PC-9 (cell line): ENCODE results near the gene ACTN1.

Experiments
- EZH2 ChIP-seq: fragments of 200-600 bp; sonication (generic); IDR thresholded peaks from 2 replicates; pipeline ENCODE4 v1.8.0; 2017; ENCODE audit warnings: antibody characterized with exemption, low read depth
- TF ChIP-seq, protein P1 (sequence below): fragments of 200-600 bp; sonication (generic); conservative IDR thresholded peaks from 2 replicates; pipeline ENCODE4 v1.6.1; 2017; ENCODE audit warnings: mixed run types, antibody characterized with exemption, mild to moderate bottlenecking, moderate library complexity

DNA sequence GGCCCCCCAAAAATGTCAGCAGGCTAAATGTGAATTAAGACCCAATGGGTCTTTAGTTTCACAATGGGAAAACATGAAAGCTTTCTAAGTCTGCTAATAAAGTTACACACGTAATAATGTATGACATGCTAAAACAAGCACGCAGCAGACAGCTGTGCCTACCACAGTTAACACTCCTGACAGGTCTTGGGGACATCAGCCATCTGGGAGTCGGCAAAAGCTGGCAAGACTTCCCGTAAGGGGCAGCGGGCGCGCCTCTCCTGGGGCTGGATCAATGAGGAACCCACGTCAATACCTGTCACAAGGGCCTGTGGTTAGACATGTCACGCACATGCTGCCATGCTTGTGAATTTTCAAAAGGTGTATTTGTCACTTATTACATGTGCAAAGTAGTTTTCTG, 45.0 kb downstream of the ACTN1 start:
- TF ChIP-seq, protein P1, sequence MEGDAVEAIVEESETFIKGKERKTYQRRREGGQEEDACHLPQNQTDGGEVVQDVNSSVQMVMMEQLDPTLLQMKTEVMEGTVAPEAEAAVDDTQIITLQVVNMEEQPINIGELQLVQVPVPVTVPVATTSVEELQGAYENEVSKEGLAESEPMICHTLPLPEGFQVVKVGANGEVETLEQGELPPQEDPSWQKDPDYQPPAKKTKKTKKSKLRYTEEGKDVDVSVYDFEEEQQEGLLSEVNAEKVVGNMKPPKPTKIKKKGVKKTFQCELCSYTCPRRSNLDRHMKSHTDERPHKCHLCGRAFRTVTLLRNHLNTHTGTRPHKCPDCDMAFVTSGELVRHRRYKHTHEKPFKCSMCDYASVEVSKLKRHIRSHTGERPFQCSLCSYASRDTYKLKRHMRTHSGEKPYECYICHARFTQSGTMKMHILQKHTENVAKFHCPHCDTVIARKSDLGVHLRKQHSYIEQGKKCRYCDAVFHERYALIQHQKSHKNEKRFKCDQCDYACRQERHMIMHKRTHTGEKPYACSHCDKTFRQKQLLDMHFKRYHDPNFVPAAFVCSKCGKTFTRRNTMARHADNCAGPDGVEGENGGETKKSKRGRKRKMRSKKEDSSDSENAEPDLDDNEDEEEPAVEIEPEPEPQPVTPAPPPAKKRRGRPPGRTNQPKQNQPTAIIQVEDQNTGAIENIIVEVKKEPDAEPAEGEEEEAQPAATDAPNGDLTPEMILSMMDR: no peak
- TF ChIP-seq EZH2: no peak
